HG03097 (cell line): ENCODE measurements around the gene NAIP.
"Not testable (repeated sequence)": the region's sequence is repeated elsewhere in the genome, so short reads cannot be mapped to it uniquely, and the experiment has no call there.

Experiments used
- ATAC-seq: cut with Tn5 transposase; IDR thresholded peaks from one replicate; pipeline ENCODE4 v1.9.1; 2021; ENCODE audit not compliant: unreplicated experiment, low FRiP score

The NAIP gene

GRCh38 chr5:71025289-71025953 is at the start of gene NAIP:
NAIP (minus strand) TSS chr5:71025339; CDS start chr5:71012915, 12,424 bp downstream.
- ATAC-seq, result not testable (repeated sequence)

DNA sequence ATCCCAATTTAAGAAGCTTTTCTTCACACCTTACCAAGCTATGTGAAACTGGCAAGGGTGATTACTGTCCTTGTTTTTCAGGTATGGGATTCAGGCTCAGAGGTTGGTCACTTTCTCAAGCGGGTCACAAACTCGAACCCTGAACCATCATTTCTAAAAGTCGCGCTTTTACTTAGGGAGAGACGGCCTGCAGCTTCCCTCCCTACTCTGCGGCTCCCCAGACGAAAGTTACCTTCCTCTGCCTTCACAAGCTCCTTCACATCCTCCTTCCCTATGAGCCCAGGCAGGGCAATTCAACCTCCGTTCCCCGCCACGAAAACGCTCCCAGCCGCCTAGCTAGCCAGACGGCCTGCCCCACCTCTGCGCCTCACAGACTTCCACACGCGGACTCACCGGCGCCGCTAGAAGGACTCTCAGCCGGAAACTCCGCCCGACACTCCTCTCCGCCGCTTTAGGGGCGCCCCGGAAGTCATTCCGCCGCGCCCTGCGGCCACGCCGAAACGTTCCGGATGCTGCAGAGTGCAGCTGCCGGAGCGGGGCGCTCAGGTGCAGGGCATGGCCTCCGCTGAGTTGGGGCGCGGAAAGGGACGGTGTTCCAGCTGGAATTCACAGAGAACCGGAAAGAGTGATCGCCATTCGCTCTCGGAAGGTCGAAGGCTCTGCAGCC is 42.3 kb upstream of the NAIP start, which contains the start of gene GTF2H2:
TSS of gene GTF2H2 (minus strand) at position 415 of the 667 bp plus-strand sequence. CDS start 4,913 bp downstream, outside the sequence.
- peak; percentile 97 for ATAC-seq

DNA sequence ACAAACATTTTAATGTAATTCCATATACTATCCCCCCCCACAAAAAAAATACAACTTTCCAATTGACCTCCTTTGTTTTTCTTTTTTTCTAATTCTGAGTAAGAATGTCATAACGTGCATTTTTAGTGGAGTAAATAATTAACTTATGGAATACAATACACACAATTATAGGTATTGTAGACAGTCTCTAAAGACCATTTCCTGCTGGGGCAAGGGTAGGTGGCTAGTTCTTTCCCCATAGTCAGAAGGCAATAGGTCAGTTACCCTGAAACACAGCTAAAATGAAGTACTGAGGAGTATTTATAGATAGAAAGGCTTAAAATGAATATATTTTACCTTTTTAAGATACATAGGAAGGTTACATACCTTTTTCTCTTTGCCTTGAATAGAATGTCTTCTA is 36.2 kb upstream of the NAIP start:
- ATAC-seq, result not testable (repeated sequence)

DNA sequence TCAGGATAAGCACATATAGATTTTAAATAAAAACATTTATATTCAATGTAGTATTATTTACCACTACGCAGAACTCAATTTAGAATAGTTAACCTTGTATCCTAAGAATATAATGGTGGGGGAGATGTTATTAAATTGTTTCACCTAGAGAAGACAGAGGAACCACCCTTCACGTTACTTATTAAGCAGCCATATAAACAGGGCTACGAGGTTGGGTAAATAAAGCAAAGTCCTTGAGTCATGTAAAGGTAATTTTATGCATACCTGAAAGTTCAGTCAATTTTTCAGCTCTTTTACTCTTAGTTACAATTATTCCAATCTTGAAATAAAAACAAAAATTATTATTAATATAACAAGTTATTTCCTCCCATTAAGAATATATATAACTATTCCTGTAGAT is 34.3 kb upstream of the NAIP start:
- not testable (repeated sequence) for ATAC-seq

DNA sequence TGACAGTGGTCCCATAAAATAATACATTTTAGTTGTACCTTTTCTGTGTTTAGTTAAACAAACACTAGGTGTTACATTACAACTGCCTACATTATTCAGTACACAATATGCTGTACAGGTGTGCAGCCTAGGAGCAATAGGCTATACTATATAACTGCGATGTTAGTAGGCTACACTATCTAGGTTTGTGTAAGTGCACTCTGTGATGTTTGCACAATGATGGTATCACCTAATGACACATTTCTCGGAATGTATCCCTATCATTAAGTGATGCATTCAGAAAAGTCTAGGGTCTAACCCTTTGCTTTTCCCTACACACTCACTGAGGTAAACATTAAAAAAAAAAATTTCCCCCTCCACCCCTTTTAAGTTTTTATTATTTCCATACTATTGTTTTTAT is 19.7 kb upstream of the NAIP start:
- ATAC-seq, result not testable (repeated sequence)

- not testable (repeated sequence) for ATAC-seq
Measured at GRCh38 chr5:71044128-71044527, 19.0 kb upstream of the NAIP start.

- not testable (repeated sequence) for ATAC-seq
Measured at GRCh38 chr5:71031046-71031776, 6.1 kb upstream of the NAIP start.

GRCh38 chr5:71020643-71021042 is 4.5 kb downstream of the NAIP start:
- not testable (repeated sequence) for ATAC-seq

- not testable (repeated sequence) for ATAC-seq
Measured at GRCh38 chr5:71018376-71019005, 6.6 kb downstream of the NAIP start.

- ATAC-seq, result no peak
Measured at GRCh38 chr5:71014176-71014575, 11.0 kb downstream of the NAIP start.

- no peak for ATAC-seq
Measured at GRCh38 chr5:71013575-71013974, 11.6 kb downstream of the NAIP start.

DNA sequence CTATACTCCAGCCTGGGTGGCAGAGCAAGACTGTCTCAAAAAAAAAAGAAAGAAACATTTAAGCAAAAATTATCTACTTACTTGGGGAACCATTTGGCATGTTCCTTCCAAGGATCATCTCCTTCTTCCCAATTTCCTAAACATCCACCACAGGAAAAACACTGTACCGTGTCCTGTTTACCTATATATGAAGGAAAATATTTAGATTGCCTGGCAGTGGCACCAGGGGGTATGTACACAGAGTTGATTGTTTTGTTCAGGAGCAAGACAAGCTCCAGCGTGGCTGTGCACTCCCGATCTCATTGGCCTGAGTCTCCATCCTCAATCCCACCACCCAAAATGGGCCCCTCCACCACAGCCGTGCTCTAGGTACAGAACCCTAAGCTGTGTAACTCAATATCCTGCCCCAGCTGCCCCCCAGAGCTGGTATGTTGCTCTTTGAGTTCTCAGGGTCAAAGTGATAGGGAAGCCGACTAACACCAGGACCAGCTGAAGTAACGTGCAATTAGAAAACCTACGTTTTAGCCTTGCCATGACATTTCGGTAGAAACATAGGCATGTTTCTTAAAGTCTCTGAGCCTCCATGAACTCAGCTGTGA is 13.8 kb downstream of the NAIP start:
- no peak for ATAC-seq

DNA sequence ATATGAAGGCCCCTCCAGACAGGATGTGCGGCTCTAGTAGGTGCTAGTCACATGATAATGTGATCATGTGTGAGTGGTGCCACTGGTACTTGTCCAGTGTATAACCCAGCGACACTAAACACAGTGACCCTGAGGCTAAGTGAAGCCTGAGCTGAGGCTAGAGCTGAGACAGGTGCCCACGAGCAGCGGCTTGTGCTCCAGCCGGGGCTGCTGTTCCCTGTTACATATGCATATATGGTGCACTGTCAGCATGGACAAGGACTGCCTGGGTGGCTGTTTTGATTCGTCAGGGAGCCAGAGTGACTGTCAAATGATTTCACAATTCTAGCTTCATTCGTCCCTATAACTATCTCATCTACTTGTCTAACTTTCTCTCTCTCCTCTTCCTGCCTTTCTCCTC is 18.2 kb downstream of the NAIP start:
- not testable (repeated sequence) for ATAC-seq

DNA sequence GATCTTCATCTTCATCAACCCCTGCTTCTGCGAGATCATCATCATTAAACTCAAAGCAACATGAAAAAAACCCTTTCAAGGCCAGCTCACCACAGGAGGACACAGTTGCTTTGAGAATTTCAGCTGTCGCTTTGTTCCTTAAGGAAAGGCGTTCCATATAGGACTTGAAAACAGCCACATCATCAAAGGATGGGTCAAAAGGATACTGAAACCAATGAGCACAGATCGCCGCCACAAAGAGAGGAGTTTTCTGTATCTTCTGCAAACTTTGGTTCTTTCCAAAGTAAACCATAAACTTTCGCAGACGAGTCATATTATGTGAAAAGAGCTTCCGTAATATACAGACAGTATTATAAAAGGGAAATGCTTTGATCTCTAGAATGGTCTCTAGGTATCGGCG is 40.3 kb downstream of the NAIP start:
- not testable (repeated sequence) for ATAC-seq

GRCh38 chr5:70967220-70967619 is 57.9 kb downstream of the NAIP start:
- ATAC-seq, result not testable (repeated sequence)

DNA sequence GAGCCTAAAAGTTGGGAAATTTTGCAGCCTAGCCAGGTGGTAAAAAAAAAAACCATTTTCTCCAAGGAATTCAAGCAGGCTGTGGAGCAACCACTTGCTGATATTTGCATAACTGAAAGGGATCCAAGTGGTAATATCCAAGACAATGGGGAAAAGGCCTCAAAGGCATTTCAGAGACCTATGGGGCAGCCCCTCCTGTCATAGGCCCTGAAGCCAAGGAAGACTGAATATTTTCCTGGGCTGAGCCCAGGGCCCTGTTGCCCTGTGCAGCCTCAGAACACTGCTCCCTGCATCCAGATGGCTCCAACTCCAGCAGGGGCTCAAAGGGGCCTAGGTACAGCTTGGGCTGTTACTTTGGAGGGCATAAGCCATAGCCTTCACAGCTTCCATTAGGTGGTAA is 60.6 kb downstream of the NAIP start:
- not testable (repeated sequence) for ATAC-seq

DNA sequence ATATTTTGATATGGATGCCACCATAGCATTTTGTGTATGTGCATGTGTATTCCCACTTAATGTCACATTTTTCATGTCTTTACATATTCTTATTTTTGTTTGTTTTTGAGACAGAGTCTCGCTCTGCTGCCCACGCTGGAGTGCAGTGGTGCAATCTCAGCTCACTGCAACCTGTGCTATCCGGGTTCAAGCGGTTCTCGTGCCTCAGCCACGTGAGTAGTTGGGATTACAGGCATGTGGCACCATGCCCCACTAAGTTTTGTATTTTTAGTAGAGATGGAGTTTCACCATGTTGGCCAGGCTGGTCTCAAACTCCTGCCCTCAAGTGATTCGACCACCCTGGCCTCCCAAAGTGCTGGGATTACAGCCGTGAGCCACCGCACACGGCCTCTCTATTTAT is 72.1 kb downstream of the NAIP start:
- ATAC-seq, result not testable (repeated sequence)

- not testable (repeated sequence) for ATAC-seq
Measured at GRCh38 chr5:70932560-70932959, 92.6 kb downstream of the NAIP start.

DNA sequence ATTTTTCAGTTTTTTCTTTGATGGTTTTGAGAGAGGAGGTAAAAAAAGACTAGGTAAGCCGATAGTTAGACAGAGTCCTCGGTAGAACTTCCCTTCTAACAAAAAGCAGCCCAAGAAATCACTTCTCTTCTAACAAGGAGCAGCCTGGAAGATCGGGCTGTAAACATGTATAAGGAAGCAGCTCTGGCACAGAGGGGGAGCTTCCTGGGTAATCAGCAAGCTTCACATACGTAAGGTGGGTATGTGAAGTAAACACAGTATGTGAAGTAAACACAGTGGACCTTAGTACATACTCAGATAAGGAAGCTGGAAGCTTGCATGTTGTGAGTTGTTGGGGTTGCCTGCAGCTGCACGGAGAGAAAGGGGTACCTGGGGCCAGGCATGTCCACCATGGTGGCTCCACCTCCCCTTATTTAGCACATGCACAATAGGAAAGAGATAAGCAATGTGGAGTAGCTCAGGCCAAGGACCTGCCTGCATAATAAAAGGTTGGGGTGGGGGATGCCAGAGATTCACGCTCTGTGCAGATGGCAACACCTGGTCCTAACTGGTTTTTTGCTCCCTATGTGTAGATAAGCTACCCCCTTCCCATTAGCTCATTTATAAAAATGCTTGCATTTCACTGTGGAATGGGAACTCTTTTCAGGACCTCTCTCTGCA is 93.3 kb downstream of the NAIP start:
- ATAC-seq, result not testable (repeated sequence)

DNA sequence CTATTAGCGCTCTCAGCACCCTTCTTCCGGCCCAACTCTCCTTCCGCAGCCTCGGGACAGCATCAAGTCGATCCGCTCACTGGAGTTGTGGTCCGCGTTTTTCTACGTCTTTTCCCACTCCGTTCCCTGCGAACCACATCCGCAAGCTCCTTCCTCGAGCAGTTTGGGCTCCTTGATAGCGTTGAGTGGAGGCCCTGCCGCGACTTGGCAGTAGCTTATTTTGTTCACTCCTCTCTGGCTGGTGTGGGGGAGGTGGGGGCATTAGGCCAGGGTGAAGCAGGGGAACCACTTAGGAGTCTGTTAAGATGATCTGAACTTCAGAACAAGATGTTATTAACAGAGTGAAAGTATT is 100.0 kb downstream of the NAIP start:
- ATAC-seq, result not testable (repeated sequence)
